T-helper 1 cell treated with Interleukin-12 subunit alpha and Interleukin-12 subunit beta and Interleukin-4 antibody, amounts not matched to agents 30 μg/mL and 1 μg/mL, for 36 hours (primary cell): Measurements from ENCODE around the gene DLG1.
A peak's percentile ranks its signal among the peaks of the same experiment; 100 is the strongest.

Experiments used
- H3K27ac Mint-ChIP-seq: one replicate; pipeline ENCODE4 v1.8.0; 2021; ENCODE audit warnings: mild to moderate bottlenecking, mixed read lengths
- H3K27me3 Mint-ChIP-seq: one replicate; pipeline ENCODE4 v1.8.0; 2021; ENCODE audit warnings: low read depth, mixed read lengths
- H3K36me3 Mint-ChIP-seq: one replicate; pipeline ENCODE4 v1.8.0; 2021; ENCODE audit warnings: low read depth, mixed read lengths
- H3K4me1 Mint-ChIP-seq: one replicate; pipeline ENCODE4 v1.8.0; 2021; ENCODE audit warnings: low read depth, mixed read lengths
- H3K4me3 Mint-ChIP-seq: one replicate; pipeline ENCODE4 v1.8.0; 2021; ENCODE audit warnings: mild to moderate bottlenecking, moderate library complexity, mixed read lengths
- H3K9me3 Mint-ChIP-seq: one replicate; pipeline ENCODE4 v1.8.0; 2021; ENCODE audit warnings: mixed read lengths

Gene DLG1

GRCh38 chr3:197331131-197331530 is 32.7 kb upstream of the DLG1 start:
- H3K4me1 Mint-ChIP-seq, result no peaks in the 10 kb centered on the region
- no peaks in the 10 kb centered on the region for H3K9me3 Mint-ChIP-seq
- H3K27me3 Mint-ChIP-seq, result peaks cover 14% of the 10 kb centered on the region
- no peaks in the 10 kb centered on the region for H3K36me3 Mint-ChIP-seq
- H3K27ac Mint-ChIP-seq, result no peak overlapping the region
- no peak overlapping the region for H3K4me3 Mint-ChIP-seq

- no peaks in the 10 kb centered on the region for H3K9me3 Mint-ChIP-seq
- no peak overlapping the region for H3K27ac Mint-ChIP-seq
- peaks cover 14% of the 10 kb centered on the region for H3K27me3 Mint-ChIP-seq
- no peaks in the 10 kb centered on the region for H3K4me1 Mint-ChIP-seq
- no peak overlapping the region for H3K4me3 Mint-ChIP-seq
- no peaks in the 10 kb centered on the region for H3K36me3 Mint-ChIP-seq
Observed at GRCh38 chr3:197329382-197329781, 31.0 kb upstream of the DLG1 start.

GRCh38 chr3:197328198-197328597 is 29.8 kb upstream of the DLG1 start:
- no peak overlapping the region for H3K27ac Mint-ChIP-seq
- peaks cover 14% of the 10 kb centered on the region for H3K27me3 Mint-ChIP-seq
- no peak overlapping the region for H3K4me3 Mint-ChIP-seq

GRCh38 chr3:197327701-197328100 is 29.3 kb upstream of the DLG1 start:
- H3K27me3 Mint-ChIP-seq, result peaks cover 14% of the 10 kb centered on the region
- no peak overlapping the region for H3K4me3 Mint-ChIP-seq
- no peaks in the 10 kb centered on the region for H3K36me3 Mint-ChIP-seq
- no peak overlapping the region for H3K27ac Mint-ChIP-seq
- H3K9me3 Mint-ChIP-seq, result no peaks in the 10 kb centered on the region
- no peaks in the 10 kb centered on the region for H3K4me1 Mint-ChIP-seq

More at GRCh38 chr3:197328198-197328597, 29.8 kb upstream of the DLG1 start:
- Mint-ChIP-seq H3K4me1 (no peaks in the 10 kb centered on the region), H3K9me3 (no peaks in the 10 kb centered on the region), H3K36me3 (no peaks in the 10 kb centered on the region)

GRCh38 chr3:197325773-197326172 is 27.4 kb upstream of the DLG1 start:
- Mint-ChIP-seq H3K4me1 (no peaks in the 10 kb centered on the region), H3K36me3 (no peaks in the 10 kb centered on the region), H3K4me3 (no peak overlapping the region), H3K27me3 (peaks cover 17% of the 10 kb centered on the region), H3K9me3 (no peaks in the 10 kb centered on the region), H3K27ac (no peak overlapping the region)

GRCh38 chr3:197322149-197322548 is 23.7 kb upstream of the DLG1 start:
- Mint-ChIP-seq H3K9me3 (no peaks in the 10 kb centered on the region), H3K27ac (no peak overlapping the region), H3K36me3 (no peaks in the 10 kb centered on the region), H3K27me3 (peaks cover 39% of the 10 kb centered on the region), H3K4me1 (no peaks in the 10 kb centered on the region), H3K4me3 (no peak overlapping the region)

- no peaks in the 10 kb centered on the region for H3K36me3 Mint-ChIP-seq
- no peaks in the 10 kb centered on the region for H3K4me1 Mint-ChIP-seq
- H3K27ac Mint-ChIP-seq, result no peak overlapping the region
- peaks cover 39% of the 10 kb centered on the region for H3K27me3 Mint-ChIP-seq
- H3K9me3 Mint-ChIP-seq, result no peaks in the 10 kb centered on the region
- H3K4me3 Mint-ChIP-seq, result no peak overlapping the region
Observed at GRCh38 chr3:197320582-197320981, 22.2 kb upstream of the DLG1 start.

GRCh38 chr3:197317250-197317963 is 19.0 kb upstream of the DLG1 start:
- Mint-ChIP-seq H3K27ac (no peak overlapping the region), H3K9me3 (no peaks in the 10 kb centered on the region), H3K36me3 (no peaks in the 10 kb centered on the region), H3K4me3 (no peak overlapping the region), H3K27me3 (peaks cover 49% of the 10 kb centered on the region), H3K4me1 (no peaks in the 10 kb centered on the region)

GRCh38 chr3:197312431-197312830 is 14.0 kb upstream of the DLG1 start:
- H3K4me1 Mint-ChIP-seq, result peaks cover 16% of the 10 kb centered on the region
- peaks cover 11% of the 10 kb centered on the region for H3K27me3 Mint-ChIP-seq
- H3K4me3 Mint-ChIP-seq, result no peak overlapping the region
- no peaks in the 10 kb centered on the region for H3K9me3 Mint-ChIP-seq
- H3K27ac Mint-ChIP-seq, result no peak overlapping the region
- no peaks in the 10 kb centered on the region for H3K36me3 Mint-ChIP-seq

GRCh38 chr3:197311591-197311990 is 13.2 kb upstream of the DLG1 start:
- H3K4me3 Mint-ChIP-seq, result no peak overlapping the region
- no peak overlapping the region for H3K27ac Mint-ChIP-seq
- H3K4me1 Mint-ChIP-seq, result peaks cover 16% of the 10 kb centered on the region
- H3K27me3 Mint-ChIP-seq, result peaks cover 11% of the 10 kb centered on the region
- H3K9me3 Mint-ChIP-seq, result no peaks in the 10 kb centered on the region
- H3K36me3 Mint-ChIP-seq, result no peaks in the 10 kb centered on the region

GRCh38 chr3:197309528-197310361 is 11.3 kb upstream of the DLG1 start:
- Mint-ChIP-seq H3K36me3 (no peaks in the 10 kb centered on the region), H3K4me3 (peak overlapping the region; percentile 21), H3K27me3 (peaks cover 11% of the 10 kb centered on the region), H3K27ac (no peak overlapping the region), H3K9me3 (no peaks in the 10 kb centered on the region), H3K4me1 (peaks cover 25% of the 10 kb centered on the region)

- no peaks in the 10 kb centered on the region for H3K9me3 Mint-ChIP-seq
- no peak overlapping the region for H3K27ac Mint-ChIP-seq
- peaks cover 3% of the 10 kb centered on the region for H3K27me3 Mint-ChIP-seq
- H3K4me3 Mint-ChIP-seq, result no peak overlapping the region
- peaks cover 25% of the 10 kb centered on the region for H3K4me1 Mint-ChIP-seq
- H3K36me3 Mint-ChIP-seq, result no peaks in the 10 kb centered on the region
Observed at GRCh38 chr3:197308591-197308990, 10.2 kb upstream of the DLG1 start.

GRCh38 chr3:197306374-197307086 is 8.1 kb upstream of the DLG1 start:
- H3K4me3 Mint-ChIP-seq, result no peak overlapping the region
- H3K9me3 Mint-ChIP-seq, result no peaks in the 10 kb centered on the region
- H3K4me1 Mint-ChIP-seq, result peaks cover 25% of the 10 kb centered on the region
- peaks cover 18% of the 10 kb centered on the region for H3K27me3 Mint-ChIP-seq
- H3K36me3 Mint-ChIP-seq, result no peaks in the 10 kb centered on the region
- no peak overlapping the region for H3K27ac Mint-ChIP-seq

GRCh38 chr3:197305854-197306253 is 7.4 kb upstream of the DLG1 start:
- Mint-ChIP-seq H3K36me3 (no peaks in the 10 kb centered on the region), H3K27ac (no peak overlapping the region), H3K4me3 (no peak overlapping the region), H3K27me3 (peaks cover 21% of the 10 kb centered on the region), H3K9me3 (no peaks in the 10 kb centered on the region), H3K4me1 (peaks cover 27% of the 10 kb centered on the region)
